Panc1 (cell line): ENCODE results near the gene ITPR2. TPM values are rescaled to one million over a fixed set of nuclear protein-coding genes. Genes with fewer than 3 reads are reported as not detected.

Experiments used
- ATAC-seq: fragments of 200-7000 bp; cut with Tn5 transposase; 2 replicates; pipeline ENCODE4 v1.9.1; 2020; ENCODE audit warnings: mild to moderate bottlenecking, moderate library complexity
- BruUV-seq: library from RNA; stranded (reverse); fragments of 400-500 nt; replicated peaks from 2 replicates; lab custom pipeline; 2021; lab: Mats Ljungman, UMichigan
- CTCF ChIA-PET: fragments of 300-600 bp; sonication (Branson Sonifier 250); formaldehyde crosslinking; loops from one replicate; lab custom pipeline; 2022; ENCODE audit warnings: antibody characterized with exemption; lab: Charles Lee
- POLR2A ChIA-PET: fragments of 300-600 bp; sonication (Branson Sonifier 250); formaldehyde crosslinking; loops from one replicate; lab custom pipeline; 2022; ENCODE audit warnings: antibody characterized with exemption; lab: Charles Lee
- DNase-seq: peaks from one replicate; pipeline ENCODE4 v3.0.0-alpha.2; 2010; ENCODE audit warnings: low read depth, low spot score
- H3K27ac ChIP-seq: 2 replicates; pipeline ENCODE4 v1.5.1; 2011; ENCODE audit warnings: mild to moderate bottlenecking, low read length, inconsistent platforms
- H3K27me3 ChIP-seq: fragments of 200-500 bp; sonication (Bioruptor generic); 2 replicates; pipeline ENCODE4 v1.6.0; 2014; ENCODE audit warnings: low read length, inconsistent platforms; ENCODE audit not compliant: control insufficient read depth, insufficient read depth
- H3K36me3 ChIP-seq: fragments of 200-500 bp; sonication (Bioruptor generic); 2 replicates; pipeline ENCODE4 v1.5.1; 2014; ENCODE audit warnings: inconsistent platforms, mild to moderate bottlenecking, low read length, moderate library complexity; ENCODE audit not compliant: control insufficient read depth, insufficient read depth
- H3K4me1 ChIP-seq: 2 replicates; pipeline ENCODE4 v1.5.1; 2011; ENCODE audit warnings: inconsistent platforms, mild to moderate bottlenecking, low read length, moderate library complexity; ENCODE audit not compliant: control insufficient read depth, insufficient read depth
- H3K4me3 ChIP-seq, 2 experiments: 2 replicates each; pipeline ENCODE4 v1.5.1; 2011 to 2012; ENCODE audit warnings: low read depth in 2 of 2, low read length in 2 of 2, mild to moderate bottlenecking in 2 of 2, inconsistent platforms in 1 of 2, moderate library complexity in 1 of 2
- H3K9me3 ChIP-seq: fragments of 200-500 bp; sonication (Bioruptor generic); 2 replicates; pipeline ENCODE4 v1.5.1; 2014; ENCODE audit warnings: low read depth, mild to moderate bottlenecking, inconsistent platforms, low read length, moderate library complexity; ENCODE audit not compliant: control insufficient read depth, insufficient read depth
- CTCF ChIP-seq: fragments of 450-650 bp; IDR thresholded peaks from 2 replicates; pipeline ENCODE4 v1.5.1; 2017; ENCODE audit warnings: mild to moderate bottlenecking
- POLR2AphosphoS5 ChIP-seq: IDR thresholded peaks from 2 replicates; pipeline ENCODE4 v1.6.1; 2012; ENCODE audit warnings: mild to moderate bottlenecking, low read depth, low read length, moderate library complexity
- REST ChIP-seq, 2 experiments: IDR thresholded peaks; 2 replicates each; pipeline ENCODE4 v1.6.1; 2011 to 2012; ENCODE audit warnings: low read depth in 2 of 2, control low read depth in 1 of 2, low read length in 1 of 2, mild to moderate bottlenecking in 1 of 2, moderate library complexity in 1 of 2; ENCODE audit not compliant: insufficient read depth in 1 of 2
- SIN3A ChIP-seq: IDR thresholded peaks from 2 replicates; pipeline ENCODE4 v1.6.1; 2012; ENCODE audit warnings: low read depth, mild to moderate bottlenecking, low read length, moderate library complexity, borderline replicate concordance; ENCODE audit not compliant: insufficient read depth
- TCF7L2 ChIP-seq: IDR thresholded peaks from 2 replicates; pipeline ENCODE4 v1.6.1; 2011; ENCODE audit warnings: mild to moderate bottlenecking, low read depth, low read length, inconsistent platforms
- in situ Hi-C: cut with HindIII; loops from 2 replicates; pipeline ENCODE4 v1.10.0; 2016; ENCODE audit warnings: low sequenced_read_pairs, low pct_unique_long_range_greater_than_20kb
- intact Hi-C: fragments of 100-400 bp; cut with micrococcal nuclease; formaldehyde crosslinking; loops from one replicate; pipeline ENCODE4 v1.10.0; 2022; ENCODE audit not compliant: unreplicated experiment
- total RNA-seq: library from RNA; stranded (reverse); gene quantifications from one replicate; pipeline ENCODE4 v1.2.1, GENCODE V29; 2021; ENCODE audit not compliant: unreplicated experiment

The ITPR2 gene
- total RNA-seq, 1 experiment from 2014 or later, result 41.8 TPM

GRCh38 chr12:26651036-26651435 lies 182.0 kb downstream of the ITPR2 start:
- in situ Hi-C loops, result no loop called here
- CTCF ChIA-PET, result no interaction called here

GRCh38 chr12:26648999-26649398 lies 184.0 kb downstream of the ITPR2 start:
- in situ Hi-C loops, result no loop called here
- no peak for TF ChIP-seq CTCF
- no peak for TF ChIP-seq SIN3A
- TF ChIP-seq TCF7L2, result no peak
- TF ChIP-seq POLR2AphosphoS5, result no peak
- no peak for TF ChIP-seq REST (IDR thresholded peaks at IDR 0.05; ENCODE audit: insufficient read depth in 1 of 2, low read depth in 2 of 2, low read length in 1 of 2)
- POLR2A ChIA-PET, result no interaction called here
- no TSS peak for BruUV-seq
- no peak for ATAC-seq
- CTCF ChIA-PET, result no interaction called here
- no peaks in the 10 kb centered on the region for H3K27me3 ChIP-seq
- H3K9me3 ChIP-seq, result peaks cover 6% of the 10 kb centered on the region; the same call in 1 of the 2 replicates
- H3K36me3 ChIP-seq, result no peaks in the 10 kb centered on the region
- no peak overlapping the region for H3K4me3 ChIP-seq
- no peaks in the 10 kb centered on the region for H3K4me1 ChIP-seq
- no peak overlapping the region for H3K27ac ChIP-seq
- DNase-seq, result no peak
- intact Hi-C loops, result no loop called here

More at GRCh38 chr12:26651036-26651435, 182.0 kb downstream of the ITPR2 start:
- no peak overlapping the region for H3K4me3 ChIP-seq
- no peaks in the 10 kb centered on the region; the same call in 1 of the 2 replicates for H3K36me3 ChIP-seq
- DNase-seq (no peak), ATAC-seq (no peak)
- POLR2A ChIA-PET, result no interaction called here
- peaks cover 6% of the 10 kb centered on the region; the same call in 1 of the 2 replicates for H3K9me3 ChIP-seq
- H3K4me1 ChIP-seq, result no peaks in the 10 kb centered on the region
- no peaks in the 10 kb centered on the region for H3K27me3 ChIP-seq
- intact Hi-C loops, result loop anchor here (2.0 kb wide), 1 partner anchor 526 kb away; the partner anchor contains the start of gene BHLHE41
- H3K27ac ChIP-seq, result no peak overlapping the region; the same call in 1 of the 2 replicates
- TF ChIP-seq REST (IDR thresholded peaks at IDR 0.05; ENCODE audit: insufficient read depth in 1 of 2, low read depth in 2 of 2, low read length in 1 of 2), result no peak
- BruUV-seq, result TSS peak; percentile 16
